ENCODE results near the gene ATP6V0A1.

DNA sequence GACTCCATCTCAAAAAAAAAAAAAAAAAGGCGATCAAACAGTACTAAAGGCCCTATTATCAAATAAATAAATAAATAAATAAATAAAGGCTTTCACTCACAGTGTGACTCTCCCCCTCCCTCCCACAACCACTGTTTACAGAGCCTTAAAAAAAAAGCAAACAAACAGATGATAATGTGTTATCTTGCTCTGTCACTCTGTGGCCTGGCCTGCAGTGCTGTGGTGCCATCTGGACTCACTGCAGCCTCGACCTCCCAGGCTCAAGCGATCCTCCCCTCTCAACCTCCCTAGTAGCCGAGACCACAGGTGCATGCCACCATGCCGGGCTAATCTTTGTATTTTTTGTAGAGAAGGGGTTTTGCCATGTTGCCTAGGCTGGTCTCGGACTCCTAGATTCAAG, 69.3 kb downstream of the ATP6V0A1 start:
- TF ChIP-seq EP300 (IDR thresholded peaks at IDR 0.05) (no peak), POLR2AphosphoS5 (IDR thresholded peaks at IDR 0.05) (no peak), POLR2A (IDR thresholded peaks at IDR 0.05) (no peak)
- TF ChIP-seq, protein P1, sequence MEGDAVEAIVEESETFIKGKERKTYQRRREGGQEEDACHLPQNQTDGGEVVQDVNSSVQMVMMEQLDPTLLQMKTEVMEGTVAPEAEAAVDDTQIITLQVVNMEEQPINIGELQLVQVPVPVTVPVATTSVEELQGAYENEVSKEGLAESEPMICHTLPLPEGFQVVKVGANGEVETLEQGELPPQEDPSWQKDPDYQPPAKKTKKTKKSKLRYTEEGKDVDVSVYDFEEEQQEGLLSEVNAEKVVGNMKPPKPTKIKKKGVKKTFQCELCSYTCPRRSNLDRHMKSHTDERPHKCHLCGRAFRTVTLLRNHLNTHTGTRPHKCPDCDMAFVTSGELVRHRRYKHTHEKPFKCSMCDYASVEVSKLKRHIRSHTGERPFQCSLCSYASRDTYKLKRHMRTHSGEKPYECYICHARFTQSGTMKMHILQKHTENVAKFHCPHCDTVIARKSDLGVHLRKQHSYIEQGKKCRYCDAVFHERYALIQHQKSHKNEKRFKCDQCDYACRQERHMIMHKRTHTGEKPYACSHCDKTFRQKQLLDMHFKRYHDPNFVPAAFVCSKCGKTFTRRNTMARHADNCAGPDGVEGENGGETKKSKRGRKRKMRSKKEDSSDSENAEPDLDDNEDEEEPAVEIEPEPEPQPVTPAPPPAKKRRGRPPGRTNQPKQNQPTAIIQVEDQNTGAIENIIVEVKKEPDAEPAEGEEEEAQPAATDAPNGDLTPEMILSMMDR (IDR thresholded peaks at IDR 0.05): no peak

Data from suprapubic skin (tissue), 4 donors.